Parathyroid adenoma (tissue), 2 donors: ENCODE measurements around the gene KYAT1.

Source experiments
- H2AFZ ChIP-seq: fragments of 300-600 bp; sonication (generic); one replicate; pipeline ENCODE4 v1.7.0; 2017; ENCODE audit warnings: antibody characterized with exemption, mild to moderate bottlenecking
- H3K27ac ChIP-seq: fragments of 300-600 bp; sonication (generic); one replicate; pipeline ENCODE4 v1.7.0; 2017
- H3K27me3 ChIP-seq: fragments of 300-600 bp; sonication (generic); one replicate; pipeline ENCODE4 v1.7.0; 2017; ENCODE audit warnings: low read length; ENCODE audit not compliant: control insufficient read depth, insufficient read depth
- H3K36me3 ChIP-seq: fragments of 300-600 bp; sonication (generic); one replicate; pipeline ENCODE4 v1.7.0; 2017; ENCODE audit warnings: low read length; ENCODE audit not compliant: control insufficient read depth, insufficient read depth
- H3K4me1 ChIP-seq: fragments of 300-600 bp; sonication (generic); one replicate; pipeline ENCODE4 v1.7.0; 2017; ENCODE audit warnings: control low read depth
- H3K4me2 ChIP-seq: fragments of 300-600 bp; sonication (generic); one replicate; pipeline ENCODE4 v1.7.0; 2017; ENCODE audit warnings: low read length
- H3K4me3 ChIP-seq: fragments of 300-600 bp; sonication (generic); one replicate; pipeline ENCODE4 v1.7.0; 2017; ENCODE audit warnings: low read depth, low read length
- H3K79me2 ChIP-seq: fragments of 300-600 bp; sonication (generic); one replicate; pipeline ENCODE4 v1.7.0; 2017; ENCODE audit warnings: control low read depth
- H3K9ac ChIP-seq: fragments of 300-600 bp; sonication (generic); one replicate; pipeline ENCODE4 v1.7.0; 2017; ENCODE audit warnings: mild to moderate bottlenecking
- H3K9me3 ChIP-seq: fragments of 300-600 bp; sonication (generic); one replicate; pipeline ENCODE4 v1.7.0; 2017; ENCODE audit warnings: low read length; ENCODE audit not compliant: control insufficient read depth
- CTCF ChIP-seq: fragments of 300-600 bp; sonication (generic); IDR thresholded peaks from one replicate; pipeline ENCODE4 v1.7.0; 2017; ENCODE audit warnings: antibody characterized with exemption, mild to moderate bottlenecking
- donor health status: primary hyperparathyroidism.

The KYAT1 gene

GRCh38 chr9:128840524-128840923 is 41.2 kb downstream of the KYAT1 start:
- TF ChIP-seq CTCF = no peak
- no peak overlapping the region for H3K4me2 ChIP-seq
- H3K4me3 ChIP-seq = no peak overlapping the region
- no peaks in the 10 kb centered on the region for H3K4me1 ChIP-seq
- no peaks in the 10 kb centered on the region for H3K9me3 ChIP-seq
- H3K27me3 ChIP-seq = no peaks in the 10 kb centered on the region
- no peaks in the 10 kb centered on the region for H3K79me2 ChIP-seq
- no peak overlapping the region for H3K9ac ChIP-seq
- no peaks in the 10 kb centered on the region for H3K36me3 ChIP-seq
- H3K27ac ChIP-seq = no peak overlapping the region
- H2AFZ ChIP-seq = no peak overlapping the region

GRCh38 chr9:128838338-128838737 is 43.4 kb downstream of the KYAT1 start:
- no peak overlapping the region for H2AFZ ChIP-seq
- no peak overlapping the region for H3K4me2 ChIP-seq
- H3K79me2 ChIP-seq = no peaks in the 10 kb centered on the region
- H3K36me3 ChIP-seq = no peaks in the 10 kb centered on the region
- no peaks in the 10 kb centered on the region for H3K9me3 ChIP-seq
- no peaks in the 10 kb centered on the region for H3K4me1 ChIP-seq
- TF ChIP-seq CTCF = no peak
- H3K27ac ChIP-seq = no peak overlapping the region
- H3K4me3 ChIP-seq = no peak overlapping the region
- no peaks in the 10 kb centered on the region for H3K27me3 ChIP-seq
- no peak overlapping the region for H3K9ac ChIP-seq

- Histone ChIP-seq H3K36me3 (no peaks in the 10 kb centered on the region), H3K4me1 (no peaks in the 10 kb centered on the region), H3K4me2 (no peak overlapping the region), H3K9ac (no peak overlapping the region), H3K27me3 (no peaks in the 10 kb centered on the region), H2AFZ (no peak overlapping the region), H3K27ac (no peak overlapping the region), H3K9me3 (no peaks in the 10 kb centered on the region), H3K79me2 (no peaks in the 10 kb centered on the region), H3K4me3 (no peak overlapping the region)
- no peak for TF ChIP-seq CTCF
Measured at GRCh38 chr9:128836509-128837145, 45.1 kb downstream of the KYAT1 start.

GRCh38 chr9:128835246-128836210 is 46.2 kb downstream of the KYAT1 start:
- Histone ChIP-seq H3K4me1 (no peaks in the 10 kb centered on the region), H3K4me3 (no peak overlapping the region), H3K4me2 (no peak overlapping the region), H2AFZ (no peak overlapping the region), H3K79me2 (no peaks in the 10 kb centered on the region), H3K9me3 (no peaks in the 10 kb centered on the region), H3K36me3 (no peaks in the 10 kb centered on the region), H3K27ac (no peak overlapping the region), H3K27me3 (no peaks in the 10 kb centered on the region), H3K9ac (no peak overlapping the region)
- TF ChIP-seq CTCF = no peak
